PC-9 (cell line): ENCODE results near the gene ATP13A3. TPM values are rescaled to one million over a fixed set of nuclear protein-coding genes. Genes with fewer than 3 reads are reported as not detected.

Experiments
- BruUV-seq: library from RNA; stranded (reverse); fragments of 400-500 nt; replicated peaks from 2 replicates; lab custom pipeline; 2021; lab: Mats Ljungman, UMichigan
- CTCF ChIA-PET: fragments of 300-600 bp; sonication (Branson Sonifier 250); formaldehyde crosslinking; loops from one replicate; lab custom pipeline; 2022; ENCODE audit warnings: antibody characterized with exemption; lab: Charles Lee
- POLR2A ChIA-PET: fragments of 300-600 bp; sonication (Branson Sonifier 250); formaldehyde crosslinking; loops from one replicate; lab custom pipeline; 2022; ENCODE audit warnings: antibody characterized with exemption; ENCODE audit not compliant: unreplicated experiment; lab: Charles Lee
- DNase-seq, 2 experiments: peaks; one replicate each; pipeline versions ENCODE4 v3.0.0 to v3.0.0-alpha.2; 2015 to 2022; ENCODE audit warnings: mixed read lengths in 1 of 2
- H2AFZ ChIP-seq: fragments of 200-600 bp; sonication (generic); 2 replicates; pipeline ENCODE4 v1.8.1; 2017; ENCODE audit warnings: antibody characterized with exemption
- H3F3A ChIP-seq: fragments of 200-600 bp; sonication (generic); 2 replicates; pipeline ENCODE4 v1.8.1; 2017; ENCODE audit warnings: antibody characterized with exemption, mild to moderate bottlenecking, low read depth; ENCODE audit not compliant: insufficient read depth
- H3K27ac ChIP-seq: fragments of 200-600 bp; sonication (generic); 2 replicates; pipeline ENCODE4 v1.6.1; 2016; ENCODE audit warnings: mixed run types
- H3K27me3 ChIP-seq: fragments of 200-600 bp; sonication (generic); 2 replicates; pipeline ENCODE4 v1.6.1; 2016; ENCODE audit warnings: low read depth, mixed run types; ENCODE audit not compliant: insufficient read depth
- H3K36me3 ChIP-seq: fragments of 200-600 bp; sonication (generic); 2 replicates; pipeline ENCODE4 v1.6.1; 2016; ENCODE audit warnings: low read depth, mixed run types
- H3K4me1 ChIP-seq: fragments of 200-600 bp; sonication (generic); replicated peaks from 2 replicates; pipeline ENCODE4 v1.6.1; 2016; ENCODE audit warnings: mixed run types; ENCODE audit not compliant: insufficient read depth
- H3K4me2 ChIP-seq: fragments of 200-600 bp; sonication (generic); 2 replicates; pipeline ENCODE4 v1.6.1; 2017; ENCODE audit warnings: mixed run types
- H3K4me3 ChIP-seq: fragments of 200-600 bp; sonication (generic); 2 replicates; pipeline ENCODE4 v1.6.1; 2016; ENCODE audit warnings: mixed run types
- H3K79me2 ChIP-seq: fragments of 200-600 bp; sonication (generic); 2 replicates; pipeline ENCODE4 v1.6.1; 2017; ENCODE audit warnings: low read depth, mixed run types
- H3K9me2 ChIP-seq: fragments of 200-600 bp; sonication (generic); 2 replicates; pipeline ENCODE4 v1.8.1; 2017; ENCODE audit warnings: mild to moderate bottlenecking; ENCODE audit not compliant: insufficient read depth
- H3K9me3 ChIP-seq: fragments of 200-600 bp; sonication (generic); 2 replicates; pipeline ENCODE4 v1.8.1; 2016; ENCODE audit warnings: low read depth; ENCODE audit not compliant: insufficient read depth
- H4K20me1 ChIP-seq: fragments of 200-600 bp; sonication (generic); 2 replicates; pipeline ENCODE4 v1.8.1; 2017; ENCODE audit not compliant: insufficient read depth
- CTCF ChIP-seq: fragments of 200-600 bp; sonication (generic); conservative IDR thresholded peaks from 2 replicates; pipeline ENCODE4 v1.6.1; 2017; ENCODE audit warnings: mixed run types, antibody characterized with exemption, mild to moderate bottlenecking, moderate library complexity
- EZH2 ChIP-seq: fragments of 200-600 bp; sonication (generic); IDR thresholded peaks from 2 replicates; pipeline ENCODE4 v1.8.0; 2017; ENCODE audit warnings: antibody characterized with exemption, low read depth
- intact Hi-C: fragments of 100-400 bp; cut with micrococcal nuclease; formaldehyde crosslinking; loops from one replicate; pipeline ENCODE4 v1.10.0; 2022; ENCODE audit not compliant: unreplicated experiment
- total RNA-seq: library from RNA; stranded (reverse); gene quantifications from 2 replicates; pipeline ENCODE4 v1.2.3, GENCODE V29; 2021

ATP13A3 gene
- total RNA-seq, 1 experiment from 2014 or later: 242 TPM

- Histone ChIP-seq H3K4me2 (no peak overlapping the region), H3F3A (peaks cover 84% of the 10 kb centered on the region), H3K9me2 (no peaks in the 10 kb centered on the region), H3K79me2 (peaks cover 10% of the 10 kb centered on the region; the same call in 1 of the 2 replicates), H3K27me3 (no peaks in the 10 kb centered on the region), H3K27ac (0 out of 2 replicates have a peak overlapping the region, but pooled peaks have one; percentile 4), H3K9me3 (no peaks in the 10 kb centered on the region), H3K4me3 (no peak overlapping the region), H4K20me1 (peaks cover 14% of the 10 kb centered on the region), H2AFZ (no peak overlapping the region), H3K36me3 (peaks cover 81% of the 10 kb centered on the region), H3K4me1 (no peaks in the 10 kb centered on the region)
- TF ChIP-seq CTCF: no peak
- no peak for TF ChIP-seq EZH2
- ChIA-PET CTCF (interaction anchor here (0.6 kb wide), 1 partner anchor 11 kb away, joined by 3 read pairs; no protein-coding TSS in a partner anchor), POLR2A (interaction anchor here (0.6 kb wide), 1 partner anchor 30 kb away, joined by 3 read pairs; no protein-coding TSS in a partner anchor)
- no TSS peak for BruUV-seq
- intact Hi-C loops: no loop called here
- no peak for DNase-seq
These were observed 46.0 kb downstream of the ATP13A3 start for GRCh38 chr3:194440756-194441155.

- Histone ChIP-seq H3K27ac (no peak overlapping the region), H2AFZ (no peak overlapping the region), H3K4me1 (no peaks in the 10 kb centered on the region), H3K36me3 (peaks cover 81% of the 10 kb centered on the region), H3K9me3 (no peaks in the 10 kb centered on the region), H3K4me3 (no peak overlapping the region), H3K9me2 (no peaks in the 10 kb centered on the region), H3K27me3 (no peaks in the 10 kb centered on the region), H3F3A (peaks cover 87% of the 10 kb centered on the region), H3K4me2 (no peak overlapping the region), H3K79me2 (peaks cover 10% of the 10 kb centered on the region; the same call in 1 of the 2 replicates), H4K20me1 (peaks cover 16% of the 10 kb centered on the region)
- no TSS peak for BruUV-seq
- CTCF ChIA-PET: no interaction called here
- TF ChIP-seq CTCF (no peak), EZH2 (no peak)
- POLR2A ChIA-PET: no interaction called here
- intact Hi-C loops: no loop called here
- no peak for DNase-seq
These were observed 46.8 kb downstream of the ATP13A3 start for GRCh38 chr3:194439881-194440550.

- Histone ChIP-seq H3K36me3 (peaks cover 85% of the 10 kb centered on the region), H3K9me3 (no peaks in the 10 kb centered on the region), H3K79me2 (0 out of 2 replicates have a peak, but pooled peaks cover 4% of the 10 kb centered on the region), H3K27ac (no peak overlapping the region), H3F3A (peaks cover 86% of the 10 kb centered on the region), H3K4me3 (no peak overlapping the region), H3K9me2 (no peaks in the 10 kb centered on the region), H3K27me3 (no peaks in the 10 kb centered on the region), H4K20me1 (peaks cover 15% of the 10 kb centered on the region; the same call in 1 of the 2 replicates), H2AFZ (no peak overlapping the region), H3K4me1 (no peaks in the 10 kb centered on the region), H3K4me2 (no peak overlapping the region)
- intact Hi-C loops: no loop called here
- ChIA-PET POLR2A (no interaction called here), CTCF (no interaction called here)
- BruUV-seq: no TSS peak
- no peak for DNase-seq
- TF ChIP-seq CTCF: no peak
- no peak for TF ChIP-seq EZH2
These were observed 52.3 kb downstream of the ATP13A3 start for GRCh38 chr3:194434503-194434902.
